Measurements from ENCODE around the gene OR8D2.

OR8D2 gene

GRCh38 chr11:124301548-124301947, 18.4 kb downstream of the OR8D2 start:
- ChIA-PET POLR2A (ENCODE audit: low non-redundant PET) (no interaction called here), CTCF (no interaction called here)
- no peak for DNase-seq (ENCODE audit: low spot score)
- no peak overlapping the region for H3K27ac ChIP-seq
- no peak for TF ChIP-seq CTCF (conservative IDR thresholded peaks at IDR 0.05; ENCODE audit: low read depth)

DNA sequence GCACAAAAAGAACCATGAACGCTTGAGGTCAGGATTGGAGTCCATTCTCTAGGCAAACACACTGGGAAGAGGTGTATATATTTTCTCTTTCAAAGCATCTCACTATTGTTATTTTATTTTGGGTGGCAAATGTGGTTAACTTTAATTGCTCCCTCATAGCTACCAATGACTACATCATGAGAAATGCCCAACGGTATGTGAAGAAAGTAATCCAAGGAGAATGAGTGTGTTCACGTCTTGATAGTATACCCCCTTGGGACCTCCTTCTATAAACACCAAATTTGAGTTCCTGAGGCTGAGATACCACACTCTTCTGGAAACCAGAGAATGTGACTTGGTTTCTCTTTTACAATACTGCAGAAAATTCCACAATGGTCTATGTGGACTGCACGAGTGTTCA, 22.1 kb downstream of the OR8D2 start:
- no peak for DNase-seq (ENCODE audit: low spot score)
- CTCF ChIA-PET = interaction anchor here (0.7 kb wide), 1 partner anchor 58 kb away, joined by 3 read pairs; no protein-coding TSS in a partner anchor
- TF ChIP-seq CTCF (conservative IDR thresholded peaks at IDR 0.05; ENCODE audit: low read depth) = no peak
- POLR2A ChIA-PET (ENCODE audit: low non-redundant PET) = no interaction called here
- H3K27ac ChIP-seq = no peak overlapping the region

DNA sequence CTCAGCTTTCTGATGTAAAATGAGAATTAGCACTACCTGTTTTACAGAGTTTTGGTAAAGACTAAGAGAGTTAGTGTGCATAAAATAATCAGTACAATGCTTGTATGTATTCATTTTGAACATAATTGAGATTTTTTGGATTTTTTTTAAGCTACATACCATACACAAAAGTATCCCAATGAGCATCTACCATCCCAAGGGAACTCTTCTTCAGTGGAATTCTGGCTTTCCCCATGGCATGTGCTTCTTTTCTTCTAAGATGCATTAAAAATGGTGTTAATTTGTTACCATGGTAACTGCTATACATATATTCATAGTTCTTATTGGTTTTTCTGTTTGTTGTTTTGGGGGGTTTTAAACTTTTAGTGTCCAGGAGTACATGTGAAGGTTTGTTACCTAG, 24.0 kb downstream of the OR8D2 start:
- ChIA-PET CTCF (no interaction called here), POLR2A (ENCODE audit: low non-redundant PET) (no interaction called here)
- H3K27ac ChIP-seq = no peak overlapping the region
- DNase-seq (ENCODE audit: low spot score) = no peak
- TF ChIP-seq CTCF (conservative IDR thresholded peaks at IDR 0.05; ENCODE audit: low read depth) = no peak

- no peak for DNase-seq (ENCODE audit: low spot score)
- TF ChIP-seq CTCF (conservative IDR thresholded peaks at IDR 0.05; ENCODE audit: low read depth) = no peak
- POLR2A ChIA-PET (ENCODE audit: low non-redundant PET) = no interaction called here
- CTCF ChIA-PET = no interaction called here
- no peak overlapping the region for H3K27ac ChIP-seq
Measured at GRCh38 chr11:124294687-124295086, 25.3 kb downstream of the OR8D2 start.

DNA sequence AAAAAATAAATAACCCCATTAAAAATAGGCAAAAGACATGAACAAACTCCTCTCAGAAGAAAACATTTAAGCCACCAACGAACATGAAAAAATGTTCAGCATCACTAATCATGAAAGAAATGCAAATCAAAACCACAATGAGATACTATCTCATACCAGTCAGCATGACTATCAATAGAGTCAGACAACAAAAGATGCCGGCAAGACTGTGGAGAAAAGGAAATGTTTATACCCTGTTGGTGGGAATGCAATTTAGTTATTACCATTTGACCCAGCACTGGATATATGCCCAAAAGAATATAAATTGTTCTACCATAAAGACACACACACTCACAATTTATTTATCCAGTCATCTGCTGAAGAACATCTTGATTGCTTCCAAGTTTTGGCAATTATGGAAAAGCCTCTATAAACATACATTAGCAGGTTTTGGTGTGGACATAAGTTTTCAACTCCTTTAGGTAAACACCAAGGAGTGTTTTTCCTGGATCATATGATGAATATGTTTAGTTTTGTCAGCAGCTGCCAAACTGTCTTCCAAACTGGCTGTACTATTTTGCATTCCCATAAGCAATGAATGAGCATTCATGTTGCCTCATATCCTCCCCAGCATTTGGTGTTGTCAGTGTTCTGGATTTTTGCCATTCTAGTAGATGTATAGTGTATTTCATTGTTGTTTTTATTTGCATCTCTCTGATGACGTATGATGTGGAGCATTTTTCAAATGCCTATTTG, 34.2 kb downstream of the OR8D2 start:
- no peak overlapping the region for H3K27ac ChIP-seq
- no peak for TF ChIP-seq CTCF (conservative IDR thresholded peaks at IDR 0.05; ENCODE audit: low read depth)
- DNase-seq (ENCODE audit: low spot score) = no peak
- POLR2A ChIA-PET (ENCODE audit: low non-redundant PET) = no interaction called here
- CTCF ChIA-PET = interaction anchor here (0.8 kb wide), 1 partner anchor 217 kb away, joined by 3 read pairs; no protein-coding TSS in a partner anchor

DNA sequence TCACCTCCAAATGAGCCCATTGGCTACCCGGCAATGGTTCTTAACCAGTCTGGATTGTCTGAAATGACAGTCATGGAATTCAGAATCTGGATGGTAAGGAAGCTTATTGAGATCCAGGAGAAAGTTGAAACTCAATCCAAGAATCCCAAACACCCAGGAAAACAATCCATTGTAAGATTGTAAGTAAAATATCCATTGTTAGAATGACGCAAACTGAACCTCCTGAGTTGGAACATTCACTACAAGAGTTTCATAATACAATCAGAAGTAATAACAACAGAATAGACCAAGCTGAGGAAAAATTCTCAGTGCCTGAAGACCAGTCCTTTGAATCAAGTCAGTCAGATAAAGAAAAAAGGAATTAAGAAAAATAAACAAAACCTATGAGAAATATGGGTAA, 41.7 kb downstream of the OR8D2 start:
- POLR2A ChIA-PET (ENCODE audit: low non-redundant PET) = no interaction called here
- CTCF ChIA-PET = interaction anchor here (1.0 kb wide), 1 partner anchor 207 kb away, joined by 3 read pairs; no protein-coding TSS in a partner anchor
- H3K27ac ChIP-seq = no peak overlapping the region
- DNase-seq (ENCODE audit: low spot score) = no peak
- no peak for TF ChIP-seq CTCF (conservative IDR thresholded peaks at IDR 0.05; ENCODE audit: low read depth)

Measured in RWPE1 (cell line).